Middle frontal gyrus (tissue), 1 donor: ENCODE results near the gene NOC4L.

ENCODE experiments used
- DNase-seq: peaks from one replicate; pipeline ENCODE4 v3.0.0-alpha.2; 2015; ENCODE audit warnings: low spot score; ENCODE audit errors: extremely low spot score

NOC4L gene

DNA sequence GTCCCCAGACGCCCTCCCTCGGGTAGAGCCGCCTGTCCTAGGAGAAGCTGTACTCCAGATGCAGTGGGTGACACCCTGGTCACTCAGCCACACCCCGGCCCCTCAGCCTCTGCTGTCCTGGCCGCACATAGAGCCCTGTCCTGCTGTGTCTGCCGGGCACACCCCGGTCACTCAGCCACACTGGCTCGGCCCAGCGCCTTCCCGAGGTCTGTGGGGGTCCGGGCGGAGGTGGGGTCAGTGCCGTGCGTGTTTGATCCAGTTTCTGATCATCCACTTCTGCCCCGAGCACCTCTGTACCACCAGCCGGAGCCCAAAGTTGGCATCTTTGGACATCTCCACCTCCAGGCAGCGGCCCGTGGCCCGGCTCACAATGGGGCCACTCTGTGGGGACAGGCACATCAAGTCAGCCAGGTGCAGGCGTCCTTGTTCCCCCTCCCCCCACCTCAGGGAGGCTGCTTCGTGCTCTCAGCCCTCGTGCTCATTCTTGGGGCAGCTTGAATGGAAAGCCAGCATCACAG is 52.7 kb downstream of the NOC4L start:
- no peak for DNase-seq

DNA sequence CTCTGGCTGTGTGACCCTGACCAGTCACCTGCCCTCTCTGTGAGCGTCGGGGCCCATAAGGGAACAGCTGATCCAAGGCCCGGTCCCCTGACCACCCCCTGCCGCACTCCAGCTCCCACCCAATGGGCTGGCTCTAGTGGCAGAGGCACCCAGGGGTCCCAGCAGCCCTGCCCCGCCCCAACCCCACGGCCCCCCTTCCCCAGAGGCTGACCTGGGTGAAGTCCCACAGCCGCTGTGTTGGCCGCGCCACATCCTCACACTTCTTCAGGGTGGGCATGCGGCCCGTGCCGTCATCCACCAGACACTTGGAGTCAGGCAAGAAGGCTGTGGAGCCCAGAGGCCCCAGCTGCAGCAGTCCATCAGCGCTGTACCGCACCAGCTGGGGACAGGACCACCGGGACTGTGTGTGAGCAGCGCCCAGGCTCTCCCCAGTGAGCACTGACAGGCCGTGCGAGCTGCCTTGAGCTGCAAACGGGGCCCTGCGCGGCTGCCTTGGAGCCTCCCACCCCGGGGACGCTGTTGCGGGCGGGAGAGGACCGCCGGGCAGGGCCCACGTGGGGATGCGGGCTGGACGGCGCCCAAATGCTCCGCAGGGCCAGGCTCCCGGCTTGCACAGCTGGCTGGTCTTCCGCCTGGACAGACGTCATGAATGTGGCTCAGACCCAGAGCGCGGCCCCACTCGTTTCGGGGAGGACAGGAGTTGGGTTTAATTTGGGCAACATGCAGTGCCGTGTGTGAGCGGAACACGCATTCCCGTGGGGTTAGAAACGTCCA is 53.5 kb downstream of the NOC4L start:
- no peak for DNase-seq

DNA sequence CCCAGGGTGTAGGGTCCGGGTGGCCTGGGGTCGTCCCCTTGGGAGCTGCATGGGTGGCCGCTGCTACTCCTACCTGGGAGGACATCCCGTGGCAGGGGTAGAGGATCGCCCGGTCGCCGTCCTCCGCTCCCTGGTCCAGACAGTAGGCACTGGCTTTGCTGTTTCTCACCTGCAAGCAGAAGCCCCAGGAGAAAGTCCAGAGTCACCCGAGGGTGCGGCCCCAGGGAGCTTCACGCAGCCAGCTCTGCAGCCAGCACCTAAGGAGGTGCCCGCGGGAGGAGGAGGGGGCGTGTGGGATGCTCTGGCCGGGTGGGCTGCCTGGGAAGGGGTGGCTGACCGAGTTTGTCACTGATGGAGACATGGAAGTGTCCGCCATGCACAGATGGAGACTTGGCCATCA is 54.8 kb downstream of the NOC4L start:
- no peak for DNase-seq

DNA sequence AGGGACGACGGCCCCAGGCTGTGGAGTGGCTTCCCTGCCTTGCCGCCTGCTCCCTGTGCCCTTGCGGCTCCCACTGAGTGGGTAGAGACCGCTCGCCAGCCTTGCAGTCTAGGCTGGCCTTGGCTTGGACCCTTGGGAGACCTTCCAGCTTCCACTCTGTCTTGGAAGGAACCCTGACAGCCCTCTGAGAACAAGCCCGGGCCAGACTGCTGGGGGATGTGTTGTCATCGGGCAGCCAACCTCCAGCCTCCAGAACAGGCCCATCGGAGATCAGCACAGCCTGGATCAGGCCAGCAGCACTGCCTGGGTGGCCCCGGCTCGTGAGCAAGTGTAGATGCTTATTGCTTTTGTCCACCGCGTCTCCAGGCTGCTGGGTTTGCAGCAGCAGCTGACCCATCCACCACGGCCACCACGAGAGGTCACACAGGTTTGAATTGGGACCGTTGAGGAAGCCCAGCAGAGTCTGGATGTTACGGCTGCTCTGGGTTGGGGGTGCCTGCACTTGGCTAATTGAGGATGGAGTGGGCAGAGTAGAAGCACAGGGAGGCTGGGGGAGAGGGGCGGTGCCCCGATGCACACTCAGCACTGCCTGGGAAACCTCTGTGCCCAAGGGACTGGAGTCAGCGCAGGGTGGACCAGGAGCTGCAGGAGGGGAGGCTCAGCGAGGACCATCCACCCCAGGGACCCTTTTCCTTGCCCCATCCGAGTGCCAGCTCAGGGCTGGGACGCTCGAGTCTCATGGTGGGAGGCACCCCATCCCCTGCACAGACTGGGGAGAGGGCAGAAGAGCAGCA is 55.5 kb downstream of the NOC4L start:
- no peak for DNase-seq

DNA sequence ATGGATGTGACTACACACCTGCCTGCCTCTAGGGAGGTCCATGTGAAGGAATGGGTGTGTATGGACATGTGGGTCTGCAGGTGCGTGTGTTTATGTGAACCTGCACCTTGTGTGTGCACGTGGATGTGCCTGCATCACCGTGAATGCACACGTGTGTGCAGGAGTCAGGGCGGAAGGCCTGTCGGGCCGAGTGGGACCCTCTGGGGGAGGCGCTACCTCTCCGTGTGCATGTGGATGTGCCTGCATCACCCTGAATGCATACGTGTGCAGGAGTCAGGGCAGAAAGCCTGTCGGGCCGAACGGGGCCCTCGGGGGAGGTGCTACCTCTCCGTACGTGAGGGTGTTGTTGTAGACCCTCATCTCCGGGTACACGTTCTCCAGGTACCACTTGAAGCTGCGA is 56.5 kb downstream of the NOC4L start:
- no peak for DNase-seq

DNA sequence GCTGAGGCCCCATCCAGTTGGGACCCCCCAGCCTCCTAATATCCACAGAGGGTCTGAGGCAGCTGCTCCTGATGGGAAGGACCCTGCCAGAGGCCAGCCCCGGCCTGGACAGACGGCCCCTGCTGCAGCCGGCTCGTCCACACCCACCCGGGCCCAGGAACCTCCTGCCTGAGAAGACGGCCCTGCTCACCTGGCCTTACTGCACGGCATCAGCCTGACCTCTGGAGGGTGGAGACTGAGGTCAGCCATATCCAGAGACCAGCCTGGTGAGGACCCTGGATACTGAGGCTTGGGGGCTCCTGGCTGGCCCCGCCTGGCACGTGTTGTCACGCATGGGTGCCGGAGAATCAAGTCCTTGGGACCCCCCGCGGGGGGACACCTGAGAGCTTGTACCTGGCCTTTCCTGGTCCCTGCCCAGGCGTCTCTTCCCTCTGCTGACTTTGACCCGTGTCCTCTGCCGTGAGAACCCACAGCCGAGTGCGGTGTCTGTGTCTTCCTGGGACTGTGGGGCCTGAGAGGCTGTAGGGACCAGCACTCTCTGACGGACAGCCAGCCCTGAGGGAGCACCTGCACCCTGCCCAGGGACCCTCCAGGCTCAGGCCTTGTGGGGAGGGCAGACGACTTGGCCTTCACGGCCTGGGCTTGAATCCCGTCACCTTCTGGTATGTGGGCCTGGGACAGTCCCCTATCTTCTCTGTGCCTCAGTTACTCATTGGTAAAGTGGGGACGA is 57.3 kb downstream of the NOC4L start:
- no peak for DNase-seq
